Spleen (tissue), 7 donors: ENCODE results near the gene MANSC4.

Experiments
- POLR2A ChIP-seq, 3 donors: fragments of 450-650 bp; IDR thresholded peaks; one replicate each; pipeline ENCODE4 v1.5.1; 2017; ENCODE audit warnings: antibody characterized with exemption in 3 of 3, mild to moderate bottlenecking in 1 of 3
- POLR2AphosphoS5 ChIP-seq, 3 donors: sonication (generic); formaldehyde crosslinking; IDR thresholded peaks; one replicate each; pipeline ENCODE4 v1.5.1; 2017; ENCODE audit warnings: antibody characterized with exemption in 3 of 3
- TF ChIP-seq, protein P1 (sequence below), 11 experiments: fragments of 200-600 bp in 7 of 11; fragments of 450-650 bp in 4 of 11; sonication (generic) in 4 of 11; IDR thresholded peaks in 8 of 11; conservative IDR thresholded peaks in 3 of 11; 1 replicate in 7 of 11; 2 replicates in 4 of 11; pipeline versions ENCODE4 v1.4.0 to v1.8.0; 2016 to 2021; ENCODE audit warnings: antibody characterized with exemption in 11 of 11, inconsistent platforms in 4 of 11, mild to moderate bottlenecking in 1 of 11
- donor health status: DM: no; HTN: no; CAD: no; lungs with moderate emphysema.
- donor health status: DM: no; HTN: no; CAD: no.
- donor health status: DM: no; HTN: no; CAD: no.

DNA sequence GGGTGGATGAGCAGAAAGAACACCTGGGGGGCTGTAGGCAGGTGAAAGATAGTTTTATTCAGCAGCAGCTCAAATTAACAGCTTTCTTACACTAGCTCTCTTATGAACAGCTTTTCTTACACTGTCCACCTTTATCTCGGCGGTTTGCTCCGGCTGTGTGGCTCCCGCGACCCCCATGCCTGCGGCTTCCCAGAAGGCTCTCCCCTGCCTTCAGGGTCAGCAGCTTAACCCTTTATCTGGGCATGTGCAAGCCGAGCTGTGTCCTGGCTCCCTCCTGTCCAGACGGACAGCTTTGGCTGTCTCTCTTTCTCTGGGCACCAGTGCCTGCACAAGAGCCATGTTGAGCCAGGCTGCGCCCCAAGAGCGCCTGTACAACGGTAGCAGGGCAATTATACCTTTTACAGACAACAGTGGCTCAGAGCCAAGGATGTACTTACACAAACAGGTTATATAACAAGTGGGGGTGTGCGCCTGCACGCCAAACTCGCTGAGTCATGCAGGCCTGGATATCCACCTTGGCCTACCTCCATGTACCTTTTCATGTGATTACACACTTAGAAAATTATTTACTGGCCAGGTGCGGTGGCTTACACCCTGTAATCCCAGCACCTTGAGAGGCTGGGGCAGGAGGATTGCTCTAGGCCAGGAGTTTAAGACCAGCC, 28.5 kb downstream of the MANSC4 start:
- TF ChIP-seq, protein P1, sequence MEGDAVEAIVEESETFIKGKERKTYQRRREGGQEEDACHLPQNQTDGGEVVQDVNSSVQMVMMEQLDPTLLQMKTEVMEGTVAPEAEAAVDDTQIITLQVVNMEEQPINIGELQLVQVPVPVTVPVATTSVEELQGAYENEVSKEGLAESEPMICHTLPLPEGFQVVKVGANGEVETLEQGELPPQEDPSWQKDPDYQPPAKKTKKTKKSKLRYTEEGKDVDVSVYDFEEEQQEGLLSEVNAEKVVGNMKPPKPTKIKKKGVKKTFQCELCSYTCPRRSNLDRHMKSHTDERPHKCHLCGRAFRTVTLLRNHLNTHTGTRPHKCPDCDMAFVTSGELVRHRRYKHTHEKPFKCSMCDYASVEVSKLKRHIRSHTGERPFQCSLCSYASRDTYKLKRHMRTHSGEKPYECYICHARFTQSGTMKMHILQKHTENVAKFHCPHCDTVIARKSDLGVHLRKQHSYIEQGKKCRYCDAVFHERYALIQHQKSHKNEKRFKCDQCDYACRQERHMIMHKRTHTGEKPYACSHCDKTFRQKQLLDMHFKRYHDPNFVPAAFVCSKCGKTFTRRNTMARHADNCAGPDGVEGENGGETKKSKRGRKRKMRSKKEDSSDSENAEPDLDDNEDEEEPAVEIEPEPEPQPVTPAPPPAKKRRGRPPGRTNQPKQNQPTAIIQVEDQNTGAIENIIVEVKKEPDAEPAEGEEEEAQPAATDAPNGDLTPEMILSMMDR (IDR thresholded peaks at IDR 0.05 in 8 of 11, conservative IDR thresholded peaks at IDR 0.05 in 3 of 11), result no peak
- TF ChIP-seq POLR2AphosphoS5 (IDR thresholded peaks at IDR 0.05), result no peak
- no peak for TF ChIP-seq POLR2A (IDR thresholded peaks at IDR 0.05)
